HepG2 (cell line): ENCODE data around the gene NUCB1. TPM values are rescaled to one million over a fixed set of nuclear protein-coding genes. Genes with fewer than 3 reads are reported as not detected.

ENCODE experiments used
- ATF2 ChIP-seq: sonication (generic); formaldehyde crosslinking; IDR thresholded peaks from 2 replicates; pipeline ENCODE4 v1.4.0; 2020; ENCODE audit warnings: missing genetic modification reagents
- CEBPZ ChIP-seq: IDR thresholded peaks from 2 replicates; pipeline ENCODE4 v1.6.1; 2012; ENCODE audit warnings: low read length, improper control_type of control experiment
- KIAA2018 ChIP-seq: sonication (generic); formaldehyde crosslinking; IDR thresholded peaks from 2 replicates; pipeline ENCODE4 v1.5.0; 2020; ENCODE audit warnings: mild to moderate bottlenecking, missing genetic modification reagents, borderline replicate concordance
- MAFF ChIP-seq: IDR thresholded peaks from 2 replicates; pipeline ENCODE4 v1.6.1; 2011; ENCODE audit warnings: low read depth, low read length, improper control_type of control experiment
- NFRKB ChIP-seq: fragments of 450-650 bp; IDR thresholded peaks from 2 replicates; pipeline ENCODE4 v1.6.1; 2017
- NR2F1 ChIP-seq, 2 experiments: fragments of 450-650 bp in 1 of 2; formaldehyde crosslinking in 1 of 2; IDR thresholded peaks; 2 replicates each; pipeline versions ENCODE4 v1.5.0 to v1.6.1; 2016 to 2020; ENCODE audit warnings: mild to moderate bottlenecking in 1 of 2, missing compliant biosample characterization in 1 of 2, missing genetic modification reagents in 1 of 2, moderate library complexity in 1 of 2
- TOE1 ChIP-seq: sonication (generic); formaldehyde crosslinking; IDR thresholded peaks from 2 replicates; pipeline ENCODE4 v1.4.0; 2020; ENCODE audit warnings: mild to moderate bottlenecking, missing genetic modification reagents
- TSC22D2 ChIP-seq: sonication (generic); formaldehyde crosslinking; IDR thresholded peaks from 2 replicates; pipeline ENCODE4 v1.5.1; 2020; ENCODE audit warnings: missing genetic modification reagents, mild to moderate bottlenecking, borderline replicate concordance
- ZBTB3 ChIP-seq: sonication (generic); formaldehyde crosslinking; IDR thresholded peaks from 2 replicates; pipeline ENCODE4 v1.4.0; 2020; ENCODE audit warnings: low read depth, mild to moderate bottlenecking, moderate library complexity, missing genetic modification reagents, borderline replicate concordance
- ZBTB34 ChIP-seq: sonication (generic); formaldehyde crosslinking; IDR thresholded peaks from 2 replicates; pipeline ENCODE4 v1.8.0; 2022; ENCODE audit warnings: mild to moderate bottlenecking, missing genetic modification reagents
- ZFP41 ChIP-seq: sonication (generic); formaldehyde crosslinking; IDR thresholded peaks from 2 replicates; pipeline ENCODE4 v1.4.0; 2020; ENCODE audit warnings: mild to moderate bottlenecking, missing genetic modification reagents, borderline replicate concordance
- ZMAT3 ChIP-seq: sonication (generic); formaldehyde crosslinking; conservative IDR thresholded peaks from 2 replicates; pipeline ENCODE4 v1.7.0; 2021; ENCODE audit warnings: missing genetic modification reagents
- ZNF234 ChIP-seq: sonication (generic); formaldehyde crosslinking; conservative IDR thresholded peaks from 2 replicates; pipeline ENCODE4 v1.5.1; 2020; ENCODE audit warnings: mild to moderate bottlenecking, missing genetic modification reagents
- ZSCAN5A ChIP-seq: sonication (generic); formaldehyde crosslinking; IDR thresholded peaks from 2 replicates; pipeline ENCODE4 v1.8.0; 2022; ENCODE audit warnings: mild to moderate bottlenecking, missing genetic modification reagents, borderline replicate concordance
- polyA plus RNA-seq, 8 experiments: library from polyadenylated mRNA; depleted of rRNA in 3 of 8; stranded (reverse) in 7 of 8; unstranded in 1 of 8; fragments of >200 nt; fragmentation: Illumina TruSeq in 4 of 8; extraction: Trizol in 4 of 8; gene quantifications; 2 replicates each; pipeline versions ENCODE4 v1.2.1 to v1.2.3, GENCODE V29; 2011 to 2016; ENCODE audit warnings: low read depth in 4 of 8, missing spikeins in 1 of 8, mixed read lengths in 1 of 8; ENCODE audit not compliant: insufficient read depth in 1 of 8
- total RNA-seq, 5 experiments: library from RNA; depleted of rRNA; stranded (reverse); fragments of >200 nt; fragmentation: Illumina TruSeq; extraction: Trizol; gene quantifications; 2 replicates each; pipeline ENCODE4 v1.2.3, GENCODE V29; 2016; ENCODE audit warnings: low read depth in 1 of 5

The NUCB1 gene
- total and polyA plus RNA-seq, 2 of the 13 experiments (the other 11 are each of a cell fraction or from before 2014, with no cell fraction given), result 82.3 to 106 TPM

- TF ChIP-seq NR2F1 (CRISPR knock-in tag; IDR thresholded peaks at IDR 0.05) (no peak), ZSCAN5A (no peak), MAFF (no peak), ATF2 (no peak), TSC22D2 (CRISPR knock-in tag) (no peak), KIAA2018 (no peak), CEBPZ (no peak), ZBTB3 (no peak), TOE1 (CRISPR knock-in tag) (no peak), NFRKB (no peak), ZMAT3 (CRISPR knock-in tag) (no peak), ZBTB34 (CRISPR knock-in tag) (no peak), ZFP41 (CRISPR knock-in tag) (no peak), ZNF234 (no peak)
Measured at GRCh38 chr19:48934837-48935236, 34.7 kb downstream of the NUCB1 start (continued).
